Activated CD8-positive, alpha-beta memory T cell treated with anti-CD3 and anti-CD28 coated beads, Interleukin-2, amount 50 U/mL, for 1 hour (primary cell): ENCODE results near the gene OSTN.
"Not testable (repeated sequence)": the region's sequence is repeated elsewhere in the genome, so short reads cannot be mapped to it uniquely, and the experiment has no call there.

Experiments used
- DNase-seq: peaks from one replicate; pipeline ENCODE4 v3.0.0-alpha.2; 2020; ENCODE audit errors: extremely low read depth

Gene OSTN

GRCh38 chr3:191198932-191199331, at the start of gene OSTN:
Gene OSTN, plus strand, starts transcription at chr3:191199241. Its CDS starts 13,292 bp downstream, at chr3:191212533.
- no peak for DNase-seq

- DNase-seq: no peak
Observed at GRCh38 chr3:191151653-191152052, 47.4 kb upstream of the OSTN start.

- DNase-seq: no peak
Observed at GRCh38 chr3:191154827-191155226, 44.2 kb upstream of the OSTN start.

- no peak for DNase-seq
Observed at GRCh38 chr3:191158247-191158646, 40.8 kb upstream of the OSTN start.

- no peak for DNase-seq
Observed at GRCh38 chr3:191158815-191159214, 40.2 kb upstream of the OSTN start.

- no peak for DNase-seq
Observed at GRCh38 chr3:191165802-191166201, 33.2 kb upstream of the OSTN start.

- no peak for DNase-seq
Observed at GRCh38 chr3:191166368-191166767, 32.7 kb upstream of the OSTN start.

GRCh38 chr3:191169566-191169965, 29.5 kb upstream of the OSTN start:
- DNase-seq: no peak

- no peak for DNase-seq
Observed at GRCh38 chr3:191170097-191170496, 28.9 kb upstream of the OSTN start.

- no peak for DNase-seq
Observed at GRCh38 chr3:191175102-191175501, 23.9 kb upstream of the OSTN start.

GRCh38 chr3:191176038-191176785, 22.8 kb upstream of the OSTN start:
- DNase-seq: no peak

- not testable (repeated sequence) for DNase-seq
Observed at GRCh38 chr3:191185382-191185781, 13.7 kb upstream of the OSTN start.

GRCh38 chr3:191188246-191188645, 10.8 kb upstream of the OSTN start:
- not testable (repeated sequence) for DNase-seq

- not testable (repeated sequence) for DNase-seq
Observed at GRCh38 chr3:191192270-191192669, 6.8 kb upstream of the OSTN start.

GRCh38 chr3:191192941-191193340, 6.1 kb upstream of the OSTN start:
- DNase-seq: no peak

GRCh38 chr3:191197761-191198306, 1.2 kb upstream of the OSTN start:
- DNase-seq: no peak

- DNase-seq: no peak
Observed at GRCh38 chr3:191198480-191198879, 561 bp upstream of the OSTN start.

- DNase-seq: no peak
Observed at GRCh38 chr3:191210032-191210431, 11.0 kb downstream of the OSTN start.

GRCh38 chr3:191216510-191216909, 17.5 kb downstream of the OSTN start:
- DNase-seq: no peak

- no peak for DNase-seq
Observed at GRCh38 chr3:191217301-191217700, 18.3 kb downstream of the OSTN start.

GRCh38 chr3:191220908-191221307, 21.9 kb downstream of the OSTN start:
- DNase-seq: no peak

GRCh38 chr3:191221638-191222037, 22.6 kb downstream of the OSTN start:
- DNase-seq: no peak

- no peak for DNase-seq
Observed at GRCh38 chr3:191227541-191227940, 28.5 kb downstream of the OSTN start.

GRCh38 chr3:191234216-191234615, 35.2 kb downstream of the OSTN start:
- DNase-seq: no peak
